ENCODE data around the gene COL20A1.

Gene COL20A1

GRCh38 chr20:63360850-63361518, 68.0 kb downstream of the COL20A1 start, which contains the start of gene CHRNA4:
TSS of gene CHRNA4 (minus strand) at chr20:63361349. CDS start at chr20:63361165, 184 bp downstream.
- Mint-ChIP-seq H3K27me3 (peaks cover 18% of the 10 kb centered on the region), H3K4me1 (no peaks in the 10 kb centered on the region), H3K9me3 (no peaks in the 10 kb centered on the region), H3K27ac (no peak within 1 kb of the TSS), H3K4me3 (no peak within 1 kb of the TSS), H3K36me3 (ENCODE audit: low read depth) (no peaks in the 10 kb centered on the region)
- DNase-seq (no peak), ATAC-seq (no peak)

GRCh38 chr20:63361519-63362435, 68.8 kb downstream of the COL20A1 start:
- H3K4me1 Mint-ChIP-seq = no peaks in the 10 kb centered on the region
- ATAC-seq (no peak), DNase-seq (no peak)
- no peak overlapping the region for H3K27ac Mint-ChIP-seq
- no peaks in the 10 kb centered on the region for H3K9me3 Mint-ChIP-seq
- H3K36me3 Mint-ChIP-seq (ENCODE audit: low read depth) = no peaks in the 10 kb centered on the region
- H3K27me3 Mint-ChIP-seq = peaks cover 18% of the 10 kb centered on the region
- H3K4me3 Mint-ChIP-seq = no peak overlapping the region

- H3K9me3 Mint-ChIP-seq = no peaks in the 10 kb centered on the region
- DNase-seq = no peak
- H3K36me3 Mint-ChIP-seq (ENCODE audit: low read depth) = no peaks in the 10 kb centered on the region
- H3K27ac Mint-ChIP-seq = no peak overlapping the region
- ATAC-seq = no peak
- peaks cover 18% of the 10 kb centered on the region for H3K27me3 Mint-ChIP-seq
- H3K4me3 Mint-ChIP-seq = no peak overlapping the region
- no peaks in the 10 kb centered on the region for H3K4me1 Mint-ChIP-seq
Measured at GRCh38 chr20:63362436-63363009, 69.5 kb downstream of the COL20A1 start.

GRCh38 chr20:63363013-63363957, 70.3 kb downstream of the COL20A1 start:
- no peak overlapping the region for H3K27ac Mint-ChIP-seq
- H3K36me3 Mint-ChIP-seq (ENCODE audit: low read depth) = no peaks in the 10 kb centered on the region
- H3K4me1 Mint-ChIP-seq = no peaks in the 10 kb centered on the region
- H3K9me3 Mint-ChIP-seq = no peaks in the 10 kb centered on the region
- peaks cover 18% of the 10 kb centered on the region for H3K27me3 Mint-ChIP-seq
- DNase-seq = no peak
- H3K4me3 Mint-ChIP-seq = no peak overlapping the region
- no peak for ATAC-seq

GRCh38 chr20:63363981-63364561, 71.1 kb downstream of the COL20A1 start:
- H3K36me3 Mint-ChIP-seq (ENCODE audit: low read depth) = no peaks in the 10 kb centered on the region
- DNase-seq (no peak), ATAC-seq (no peak)
- no peak overlapping the region for H3K4me3 Mint-ChIP-seq
- no peak overlapping the region for H3K27ac Mint-ChIP-seq
- H3K27me3 Mint-ChIP-seq = peaks cover 18% of the 10 kb centered on the region
- H3K9me3 Mint-ChIP-seq = no peaks in the 10 kb centered on the region
- no peaks in the 10 kb centered on the region for H3K4me1 Mint-ChIP-seq

- ATAC-seq = no peak
- Mint-ChIP-seq H3K27ac (no peak overlapping the region), H3K4me1 (no peaks in the 10 kb centered on the region), H3K4me3 (no peak overlapping the region), H3K27me3 (peaks cover 11% of the 10 kb centered on the region), H3K9me3 (no peaks in the 10 kb centered on the region), H3K36me3 (ENCODE audit: low read depth) (no peaks in the 10 kb centered on the region)
- no peak for DNase-seq
Measured at GRCh38 chr20:63364801-63365585, 72.0 kb downstream of the COL20A1 start.

GRCh38 chr20:63365601-63366389, 72.8 kb downstream of the COL20A1 start:
- Mint-ChIP-seq H3K4me1 (no peaks in the 10 kb centered on the region), H3K27ac (no peak overlapping the region), H3K4me3 (no peak overlapping the region), H3K36me3 (ENCODE audit: low read depth) (no peaks in the 10 kb centered on the region), H3K27me3 (peaks cover 9% of the 10 kb centered on the region), H3K9me3 (no peaks in the 10 kb centered on the region)
- ATAC-seq (no peak), DNase-seq (no peak)

- DNase-seq = no peak
- ATAC-seq = no peak
- H3K36me3 Mint-ChIP-seq (ENCODE audit: low read depth) = no peaks in the 10 kb centered on the region
- no peak overlapping the region for H3K4me3 Mint-ChIP-seq
- H3K4me1 Mint-ChIP-seq = no peaks in the 10 kb centered on the region
- H3K9me3 Mint-ChIP-seq = no peaks in the 10 kb centered on the region
- no peak overlapping the region for H3K27ac Mint-ChIP-seq
- peaks cover 9% of the 10 kb centered on the region for H3K27me3 Mint-ChIP-seq
Measured at GRCh38 chr20:63366390-63367365, 73.7 kb downstream of the COL20A1 start.

GRCh38 chr20:63367446-63368055, 74.6 kb downstream of the COL20A1 start:
- Mint-ChIP-seq H3K9me3 (no peaks in the 10 kb centered on the region), H3K36me3 (ENCODE audit: low read depth) (no peaks in the 10 kb centered on the region), H3K4me1 (no peaks in the 10 kb centered on the region), H3K27me3 (peaks cover 4% of the 10 kb centered on the region), H3K27ac (no peak overlapping the region), H3K4me3 (no peak overlapping the region)
- no peak for ATAC-seq
- no peak for DNase-seq

GRCh38 chr20:63368151-63368550, 75.2 kb downstream of the COL20A1 start:
- ATAC-seq (no peak), DNase-seq (no peak)
- no peak overlapping the region for H3K27ac Mint-ChIP-seq
- H3K4me3 Mint-ChIP-seq = no peak overlapping the region
- no peaks in the 10 kb centered on the region for H3K4me1 Mint-ChIP-seq
- no peaks in the 10 kb centered on the region for H3K36me3 Mint-ChIP-seq (ENCODE audit: low read depth)
- H3K27me3 Mint-ChIP-seq = no peaks in the 10 kb centered on the region
- H3K9me3 Mint-ChIP-seq = no peaks in the 10 kb centered on the region

GRCh38 chr20:63369024-63369530, 76.1 kb downstream of the COL20A1 start:
- DNase-seq (no peak), ATAC-seq (no peak)
- Mint-ChIP-seq H3K36me3 (ENCODE audit: low read depth) (no peaks in the 10 kb centered on the region), H3K4me1 (no peaks in the 10 kb centered on the region), H3K27me3 (no peaks in the 10 kb centered on the region), H3K9me3 (no peaks in the 10 kb centered on the region), H3K4me3 (no peak overlapping the region), H3K27ac (no peak overlapping the region)
